ENCODE measurements around the gene EYA3. TPM values are rescaled to one million over a fixed set of nuclear protein-coding genes. Genes with fewer than 3 reads are reported as not detected.

The EYA3 gene
- total RNA-seq, 1 experiment from 2014 or later = 29.4 TPM

- TF ChIP-seq ZNF512 (CRISPR knock-in tag; IDR thresholded peaks at IDR 0.05; ENCODE audit: borderline replicate concordance) = no peak
- TF ChIP-seq, protein P1, sequence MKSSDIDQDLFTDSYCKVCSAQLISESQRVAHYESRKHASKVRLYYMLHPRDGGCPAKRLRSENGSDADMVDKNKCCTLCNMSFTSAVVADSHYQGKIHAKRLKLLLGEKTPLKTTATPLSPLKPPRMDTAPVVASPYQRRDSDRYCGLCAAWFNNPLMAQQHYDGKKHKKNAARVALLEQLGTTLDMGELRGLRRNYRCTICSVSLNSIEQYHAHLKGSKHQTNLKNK (CRISPR knock-in tag; IDR thresholded peaks at IDR 0.05) = no peak
- TF ChIP-seq, protein P2, sequence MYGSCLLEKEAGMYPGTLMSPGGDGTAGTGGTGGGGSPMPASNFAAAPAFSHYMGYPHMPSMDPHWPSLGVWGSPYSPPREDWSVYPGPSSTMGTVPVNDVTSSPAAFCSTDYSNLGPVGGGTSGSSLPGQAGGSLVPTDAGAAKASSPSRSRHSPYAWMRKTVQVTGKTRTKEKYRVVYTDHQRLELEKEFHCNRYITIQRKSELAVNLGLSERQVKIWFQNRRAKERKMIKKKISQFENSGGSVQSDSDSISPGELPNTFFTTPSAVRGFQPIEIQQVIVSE (CRISPR knock-in tag; IDR thresholded peaks at IDR 0.05; ENCODE audit: borderline replicate concordance) = no peak
- TF ChIP-seq, protein P3, sequence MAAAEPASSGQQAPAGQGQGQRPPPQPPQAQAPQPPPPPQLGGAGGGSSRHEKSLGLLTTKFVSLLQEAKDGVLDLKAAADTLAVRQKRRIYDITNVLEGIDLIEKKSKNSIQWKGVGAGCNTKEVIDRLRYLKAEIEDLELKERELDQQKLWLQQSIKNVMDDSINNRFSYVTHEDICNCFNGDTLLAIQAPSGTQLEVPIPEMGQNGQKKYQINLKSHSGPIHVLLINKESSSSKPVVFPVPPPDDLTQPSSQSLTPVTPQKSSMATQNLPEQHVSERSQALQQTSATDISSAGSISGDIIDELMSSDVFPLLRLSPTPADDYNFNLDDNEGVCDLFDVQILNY (CRISPR knock-in tag; IDR thresholded peaks at IDR 0.05) = no peak
- no peak for TF ChIP-seq ELF4 (CRISPR knock-in tag; IDR thresholded peaks at IDR 0.05; ENCODE audit: low read depth)
Measured at GRCh38 chr1:27938488-27938887, 149.9 kb downstream of the EYA3 start (continued).

GRCh38 chr1:27937524-27937836, 150.9 kb downstream of the EYA3 start:
- Mint-ChIP-seq H3K36me3 (no peaks in the 10 kb centered on the region; the same call in 1 of the 2 replicates), H3K4me3 (peak overlapping the region; percentile 39; the same call in 1 of the 2 replicates), H3K4me1 (peaks cover 46% of the 10 kb centered on the region), H3K9me3 (no peaks in the 10 kb centered on the region), H3K27ac (peak overlapping the region; percentile 78), H3K27me3 (ENCODE audit: low read depth) (no peaks in the 10 kb centered on the region; the same call in 1 of the 2 replicates)
- ATAC-seq (peak; percentile 4; the same call in 1 of the 2 replicates), DNase-seq (ENCODE audit: low spot score) (no peak)
- CTCF ChIA-PET = interaction anchor here (0.6 to 2.0 kb wide), 6 partner anchors 9 to 154 kb away, joined by 3 to 12 read pairs (median 4); partner anchors contain the start of gene XKR8
- TF ChIP-seq ZNF138 (CRISPR knock-in tag; conservative IDR thresholded peaks at IDR 0.05) = no peak
- no peak for TF ChIP-seq MLX (CRISPR knock-in tag; IDR thresholded peaks at IDR 0.05)
- TF ChIP-seq TEAD1 (CRISPR knock-in tag; IDR thresholded peaks at IDR 0.05) = no peak
- TF ChIP-seq, protein P4, sequence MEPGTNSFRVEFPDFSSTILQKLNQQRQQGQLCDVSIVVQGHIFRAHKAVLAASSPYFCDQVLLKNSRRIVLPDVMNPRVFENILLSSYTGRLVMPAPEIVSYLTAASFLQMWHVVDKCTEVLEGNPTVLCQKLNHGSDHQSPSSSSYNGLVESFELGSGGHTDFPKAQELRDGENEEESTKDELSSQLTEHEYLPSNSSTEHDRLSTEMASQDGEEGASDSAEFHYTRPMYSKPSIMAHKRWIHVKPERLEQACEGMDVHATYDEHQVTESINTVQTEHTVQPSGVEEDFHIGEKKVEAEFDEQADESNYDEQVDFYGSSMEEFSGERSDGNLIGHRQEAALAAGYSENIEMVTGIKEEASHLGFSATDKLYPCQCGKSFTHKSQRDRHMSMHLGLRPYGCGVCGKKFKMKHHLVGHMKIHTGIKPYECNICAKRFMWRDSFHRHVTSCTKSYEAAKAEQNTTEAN (CRISPR knock-in tag; IDR thresholded peaks at IDR 0.05) = no peak
- TF ChIP-seq ZNF263 (CRISPR knock-in tag; IDR thresholded peaks at IDR 0.05; ENCODE audit: low read depth) = no peak
- no peak for TF ChIP-seq NFYB (CRISPR knock-in tag; conservative IDR thresholded peaks at IDR 0.05; ENCODE audit: low read depth)
- no peak for TF ChIP-seq ESRRA (CRISPR knock-in tag; IDR thresholded peaks at IDR 0.05; ENCODE audit: borderline replicate concordance)
- no peak for TF ChIP-seq HMGA2 (CRISPR knock-in tag; IDR thresholded peaks at IDR 0.05)
- TF ChIP-seq JAZF1 (CRISPR knock-in tag; IDR thresholded peaks at IDR 0.05) = no peak
- no peak for TF ChIP-seq MAX (CRISPR knock-in tag; IDR thresholded peaks at IDR 0.05)
- no peak for TF ChIP-seq RORB (CRISPR knock-in tag; IDR thresholded peaks at IDR 0.05)
- POLR2A ChIA-PET = interaction anchor here (0.7 to 1.5 kb wide), 2 partner anchors 20 to 22 kb away, joined by 3 to 4 read pairs; partner anchors contain the start of gene XKR8

- DNase-seq (ENCODE audit: low spot score) = no peak
- no peak overlapping the region; the same call in 1 of the 2 replicates for H3K27ac Mint-ChIP-seq
- no peaks in the 10 kb centered on the region for H3K36me3 Mint-ChIP-seq
- peak overlapping the region; percentile 22; the same call in 1 of the 2 replicates for H3K4me3 Mint-ChIP-seq
- CTCF ChIA-PET = interaction anchor here (2.0 kb wide), 1 partner anchor 79 kb away, joined by 12 read pairs; no protein-coding TSS in a partner anchor
- H3K4me1 Mint-ChIP-seq = peaks cover 53% of the 10 kb centered on the region
- POLR2A ChIA-PET = no interaction called here
- no peak for ATAC-seq
- H3K9me3 Mint-ChIP-seq = no peaks in the 10 kb centered on the region
- TF ChIP-seq ZNF423 (CRISPR knock-in tag; IDR thresholded peaks at IDR 0.05) (no peak), NFE2L1 (CRISPR knock-in tag; IDR thresholded peaks at IDR 0.05) (no peak), ZNF317 (CRISPR knock-in tag; IDR thresholded peaks at IDR 0.05; ENCODE audit: borderline replicate concordance, low read depth) (no peak), TP53 (CRISPR knock-in tag; IDR thresholded peaks at IDR 0.05) (no peak)
- TF ChIP-seq, protein P5, sequence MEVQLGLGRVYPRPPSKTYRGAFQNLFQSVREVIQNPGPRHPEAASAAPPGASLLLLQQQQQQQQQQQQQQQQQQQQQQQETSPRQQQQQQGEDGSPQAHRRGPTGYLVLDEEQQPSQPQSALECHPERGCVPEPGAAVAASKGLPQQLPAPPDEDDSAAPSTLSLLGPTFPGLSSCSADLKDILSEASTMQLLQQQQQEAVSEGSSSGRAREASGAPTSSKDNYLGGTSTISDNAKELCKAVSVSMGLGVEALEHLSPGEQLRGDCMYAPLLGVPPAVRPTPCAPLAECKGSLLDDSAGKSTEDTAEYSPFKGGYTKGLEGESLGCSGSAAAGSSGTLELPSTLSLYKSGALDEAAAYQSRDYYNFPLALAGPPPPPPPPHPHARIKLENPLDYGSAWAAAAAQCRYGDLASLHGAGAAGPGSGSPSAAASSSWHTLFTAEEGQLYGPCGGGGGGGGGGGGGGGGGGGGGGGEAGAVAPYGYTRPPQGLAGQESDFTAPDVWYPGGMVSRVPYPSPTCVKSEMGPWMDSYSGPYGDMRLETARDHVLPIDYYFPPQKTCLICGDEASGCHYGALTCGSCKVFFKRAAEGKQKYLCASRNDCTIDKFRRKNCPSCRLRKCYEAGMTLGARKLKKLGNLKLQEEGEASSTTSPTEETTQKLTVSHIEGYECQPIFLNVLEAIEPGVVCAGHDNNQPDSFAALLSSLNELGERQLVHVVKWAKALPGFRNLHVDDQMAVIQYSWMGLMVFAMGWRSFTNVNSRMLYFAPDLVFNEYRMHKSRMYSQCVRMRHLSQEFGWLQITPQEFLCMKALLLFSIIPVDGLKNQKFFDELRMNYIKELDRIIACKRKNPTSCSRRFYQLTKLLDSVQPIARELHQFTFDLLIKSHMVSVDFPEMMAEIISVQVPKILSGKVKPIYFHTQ (CRISPR knock-in tag; IDR thresholded peaks at IDR 0.05) = no peak
- H3K27me3 Mint-ChIP-seq (ENCODE audit: low read depth) = no peaks in the 10 kb centered on the region; the same call in 1 of the 2 replicates
Measured at GRCh38 chr1:27936370-27936769, 152.0 kb downstream of the EYA3 start.

All from WTC11 (cell line).